Adrenal gland (tissue), 12 donors: Measurements from ENCODE around the gene RAPGEF2. TPM values are rescaled to one million over a fixed set of nuclear protein-coding genes. Genes with fewer than 3 reads are reported as not detected.
"Not testable (repeated sequence)": the region's sequence is repeated elsewhere in the genome, so short reads cannot be mapped to it uniquely, and the experiment has no call there.

Source experiments
- DNase-seq, 7 donors: peaks; one replicate each; pipeline ENCODE4 v3.0.0-alpha.2; 2019 to 2020
- H3K27ac ChIP-seq, 5 donors: fragments of 200-600 bp; sonication (generic) in 4 of 5; 1 replicate in 3 of 5; 2 replicates in 2 of 5; pipeline versions ENCODE4 v1.5.1 to v1.8.0; 2016 to 2020; ENCODE audit warnings: mild to moderate bottlenecking in 1 of 5
- H3K27me3 ChIP-seq: fragments of 200-600 bp; 2 replicates; pipeline ENCODE4 v1.8.0; 2021
- H3K36me3 ChIP-seq, 2 donors: fragments of 200-600 bp; replicated peaks in 1 of 2; 1 replicate in 1 of 2; 2 replicates in 1 of 2; pipeline versions ENCODE4 v1.5.1 to v1.8.0; 2018 to 2022
- H3K4me1 ChIP-seq, 2 donors: fragments of 200-600 bp; replicated peaks in 1 of 2; 1 replicate in 1 of 2; 2 replicates in 1 of 2; pipeline versions ENCODE4 v1.5.1 to v1.8.0; 2018 to 2021
- H3K4me3 ChIP-seq, 4 donors: fragments of 200-600 bp; sonication (generic) in 3 of 4; one replicate each; pipeline ENCODE4 v1.5.1; 2016 to 2018
- H3K9me3 ChIP-seq, 3 donors: fragments of 200-600 bp; sonication (generic) in 1 of 3; replicated peaks in 1 of 3; 1 replicate in 2 of 3; 2 replicates in 1 of 3; pipeline versions ENCODE4 v1.5.1 to v1.8.0; 2016 to 2021
- CTCF ChIP-seq, 6 experiments: fragments of 450-650 bp in 4 of 6; fragments of 200-600 bp in 2 of 6; sonication (generic) in 1 of 6; IDR thresholded peaks; 1 replicate in 5 of 6; 2 replicates in 1 of 6; pipeline versions ENCODE4 v1.5.1 to v1.8.0; 2016 to 2021; ENCODE audit warnings: antibody characterized with exemption in 6 of 6, mild to moderate bottlenecking in 2 of 6, moderate library complexity in 1 of 6
- POLR2A ChIP-seq, 2 donors: fragments of 450-650 bp; IDR thresholded peaks; one replicate each; pipeline ENCODE4 v1.6.1; 2017; ENCODE audit warnings: antibody characterized with exemption in 2 of 2, mild to moderate bottlenecking in 2 of 2, moderate library complexity in 1 of 2
- WGBS, 4 donors: extraction: QIAGEN DNeasy Blood & Tissue Kit in 2 of 4; methylation state at CpG; one replicate each; pipeline versions ENCODE4 v1.1.5 to v1.1.7; 2013 to 2017; 5-methylcytosine and 5-hydroxymethylcytosine counted together
- intact Hi-C, 2 donors: fragments of 100-400 bp; cut with DNase I; formaldehyde crosslinking; loops; one replicate each; pipeline versions ENCODE4 v1.14.1 to v1.15.0; 2022 to 2023
- polyA plus RNA-seq, 3 donors: library from polyadenylated mRNA; stranded (reverse); fragments of 200-250 nt in 2 of 3; fragments of 350-450 nt in 1 of 3; fragmentation: Illumina TruSeq in 1 of 3; extraction: RNeasy Lipid Tissue Mini Kit (QIAGEN cat#74804) in 1 of 3; gene quantifications; one replicate each; pipeline ENCODE4 v1.2.3, GENCODE V29; 2013 to 2014
- total RNA-seq, 9 donors: library from RNA; depleted of rRNA in 4 of 9; stranded (reverse); fragments of >200 nt in 4 of 9; fragments of 120-200 nt in 1 of 9; fragmentation: NEBNext Ultra II Directional in 1 of 9; extraction: Animal tissue kit (Norgen Biotek cat#: 25700) in 1 of 9; gene quantifications; one replicate each; pipeline versions ENCODE4 v1.1.0 to v1.2.4, GENCODE V29; 2013 to 2023
- donor health status: healthy with polysubstance abuse.
- donor health status: Bipolar disorder and iron deficiency.
- donor health status: DM: yes; HTN: yes; CAD: no.
- donor health status: DM: no; HTN: no; CAD: no.
- donor health status: DM: no; HTN: no; CAD: no.
- donor health status: DM: yes; HTN: yes; CAD: no.

The RAPGEF2 gene
- total and polyA plus RNA-seq, 12 donors: 5.2 to 53.9 (median 25.3) TPM

- no peak overlapping the region for H3K4me3 ChIP-seq
- H3K27ac ChIP-seq: peak overlapping the region in 1 of 5 donors; percentile 27
- 62 to 79% (median 71%) methylated on average over 5 of the region's 5 CpGs for WGBS, 4 donors
- peaks cover 0 to 27% of the 10 kb centered on the region in 2 donors for H3K4me1 ChIP-seq
- no peaks in the 10 kb centered on the region for H3K36me3 ChIP-seq
- no peaks in the 10 kb centered on the region for H3K27me3 ChIP-seq
- TF ChIP-seq POLR2A (IDR thresholded peaks at IDR 0.05) (no peak), CTCF (IDR thresholded peaks at IDR 0.05) (no peak)
- H3K9me3 ChIP-seq: no peaks in the 10 kb centered on the region
- intact Hi-C loops: loop anchor here (10.0 kb wide), 2 partner anchors 73 to 323 kb away; partner anchors contain the start of gene RAPGEF2 (in 2 of the 2)
- peak in 1 of 7 donors; percentile 16 for DNase-seq
These were observed 74.6 kb downstream of the RAPGEF2 start for GRCh38 chr4:159177265-159178150.

- no peak for TF ChIP-seq POLR2A (IDR thresholded peaks at IDR 0.05)
- TF ChIP-seq CTCF (IDR thresholded peaks at IDR 0.05): no peak
- Histone ChIP-seq H3K4me3 (no peak overlapping the region), H3K36me3 (no peaks in the 10 kb centered on the region), H3K9me3 (no peaks in the 10 kb centered on the region), H3K27ac (peak overlapping the region in 1 of 5 donors; percentile 27), H3K4me1 (peaks cover 0 to 27% of the 10 kb centered on the region in 2 donors), H3K27me3 (no peaks in the 10 kb centered on the region)
- 71 to 76% (median 74%) methylated on average over 2 of the region's 2 CpGs for WGBS, 4 donors
- DNase-seq: no peak
- intact Hi-C loops: loop anchor here (10.0 kb wide), 2 partner anchors 73 to 323 kb away; partner anchors contain the start of gene RAPGEF2 (in 2 of the 2)
These were observed 75.3 kb downstream of the RAPGEF2 start for GRCh38 chr4:159178151-159178546.

- H3K27ac ChIP-seq: peak overlapping the region in 2 of 5 donors; percentile 4 to 59
- intact Hi-C loops: loop anchor here (10.0 kb wide), 2 partner anchors 74 to 324 kb away; partner anchors contain the start of gene RAPGEF2 (in 2 of the 2)
- no peaks in the 10 kb centered on the region for H3K9me3 ChIP-seq
- H3K27me3 ChIP-seq: no peaks in the 10 kb centered on the region
- WGBS, 4 donors: 73 to 78% (median 75%) methylated on average over 3 of the region's 3 CpGs
- TF ChIP-seq POLR2A (IDR thresholded peaks at IDR 0.05): no peak
- TF ChIP-seq CTCF (IDR thresholded peaks at IDR 0.05): no peak
- no peak for DNase-seq
- H3K4me1 ChIP-seq: peaks cover 0 to 27% of the 10 kb centered on the region in 2 donors
- H3K36me3 ChIP-seq: no peaks in the 10 kb centered on the region
- no peak overlapping the region for H3K4me3 ChIP-seq
These were observed 76.4 kb downstream of the RAPGEF2 start for GRCh38 chr4:159178979-159179969.

GRCh38 chr4:159183885-159184605, 81.2 kb downstream of the RAPGEF2 start:
- WGBS, 4 donors: 88 to 97% (median 95%) methylated on average over 3 to 4 of the region's 4 CpGs
- H3K27me3 ChIP-seq: not testable (repeated sequence)

More at GRCh38 chr4:159183885-159184605, 81.2 kb downstream of the RAPGEF2 start:
- intact Hi-C loops, H3K9me3 ChIP-seq, H3K36me3 ChIP-seq, H3K4me3 ChIP-seq, DNase-seq, H3K27ac ChIP-seq: not testable (repeated sequence)
- H3K4me1 ChIP-seq: peaks cover 0 to 12% of the 10 kb centered on the region in 2 donors
